Hematopoietic multipotent progenitor cell treated with erythropoietin and hydrocortisone succinate and interleukin-3 and kit ligand, for 4 days (in vitro differentiated cells): Measurements from ENCODE around the gene FTL.

Experiments used
- DNase-seq: peaks from one replicate; pipeline ENCODE4 v3.0.0-alpha.2; 2015

FTL gene

GRCh38 chr19:48946463-48947257 lies 18.4 kb upstream of the FTL start:
- no peak for DNase-seq

GRCh38 chr19:48947258-48947542 lies 17.9 kb upstream of the FTL start:
- DNase-seq, result no peak

- no peak for DNase-seq
Observed at GRCh38 chr19:48950159-48950558, 14.9 kb upstream of the FTL start.

DNA sequence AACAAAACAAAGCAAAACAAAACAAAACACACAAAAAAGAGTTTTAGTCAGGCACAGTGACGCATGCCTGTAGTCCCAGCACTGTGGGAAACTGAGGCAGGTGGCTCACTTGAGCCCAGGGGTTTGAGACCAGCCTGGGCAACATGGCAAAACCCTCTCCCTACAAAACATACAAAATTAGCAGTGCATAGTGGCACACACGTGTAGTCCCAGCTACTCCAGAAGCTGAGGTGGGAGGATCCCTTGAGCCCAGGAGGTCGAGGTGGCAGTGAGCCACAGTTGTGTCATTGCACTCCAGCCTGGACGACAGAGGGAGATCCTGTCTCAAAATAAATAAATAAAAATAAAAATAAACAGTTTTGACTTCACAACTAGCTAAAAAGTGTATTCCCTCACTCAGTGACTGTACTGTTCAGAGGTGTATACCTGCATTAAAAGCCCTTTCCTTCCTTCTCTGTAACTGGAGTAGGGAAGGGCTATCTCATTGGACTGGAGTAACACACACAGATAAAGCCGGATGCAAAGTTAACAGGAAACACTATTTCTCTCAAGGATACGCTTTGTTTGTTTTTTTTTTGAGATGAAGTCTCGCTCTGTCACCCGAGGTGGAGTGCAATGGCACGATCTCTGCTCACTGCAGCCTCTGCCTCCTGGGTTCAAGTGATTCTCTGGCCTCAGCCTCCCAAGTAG lies 14.1 kb upstream of the FTL start:
- no peak for DNase-seq

DNA sequence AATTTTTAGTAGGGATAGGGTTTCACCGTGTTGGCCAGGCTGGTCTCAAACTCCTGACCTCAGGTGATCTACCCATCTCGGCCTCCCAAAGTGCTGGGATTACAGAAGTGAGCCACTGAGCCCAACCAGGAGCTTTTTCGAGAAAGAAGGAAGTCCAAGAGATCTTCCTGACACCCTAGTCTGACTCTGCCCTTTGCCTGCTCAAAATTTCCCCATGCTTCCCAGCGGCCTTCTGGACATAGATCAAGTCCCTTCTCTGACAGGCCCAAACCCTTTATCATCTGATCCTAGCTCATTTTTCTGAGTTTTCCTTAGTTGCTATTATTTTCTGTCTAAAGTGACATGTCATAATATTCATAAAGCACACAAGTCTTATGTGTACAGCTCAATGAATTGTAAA lies 12.0 kb upstream of the FTL start:
- no peak for DNase-seq

- DNase-seq, result no peak
Observed at GRCh38 chr19:48953990-48954594, 11.0 kb upstream of the FTL start.

DNA sequence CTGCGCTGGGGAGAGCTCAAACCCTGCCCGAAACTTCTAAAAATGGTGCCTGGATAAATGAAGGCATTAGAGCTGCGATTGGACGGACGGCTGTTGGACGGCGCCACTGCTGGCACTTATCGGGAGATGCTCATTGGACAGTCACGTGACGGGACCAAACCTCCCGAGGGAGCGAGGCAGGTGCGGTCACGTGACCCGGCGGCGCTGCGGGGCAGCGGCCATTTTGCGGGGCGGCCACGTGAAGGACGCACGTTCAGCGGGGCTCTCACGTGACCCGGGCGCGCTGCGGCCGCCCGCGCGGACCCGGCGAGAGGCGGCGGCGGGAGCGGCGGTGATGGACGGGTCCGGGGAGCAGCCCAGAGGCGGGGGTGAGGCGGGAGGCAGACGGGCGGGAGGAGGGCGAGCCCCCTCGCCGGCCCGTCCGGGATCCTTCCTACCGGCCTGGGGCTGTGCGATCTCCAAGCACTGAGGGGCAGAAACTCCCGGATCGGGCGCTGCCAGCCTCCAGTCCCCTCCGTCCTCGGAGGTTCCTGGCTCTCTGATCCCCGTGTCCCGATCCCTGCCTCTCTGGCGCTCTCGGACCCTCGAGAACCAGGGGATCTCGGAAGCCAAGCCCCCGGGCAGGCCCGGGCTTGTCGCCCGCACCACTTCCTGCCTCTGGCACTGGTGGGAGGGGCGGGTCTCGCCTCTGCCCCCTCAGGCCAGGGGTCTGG lies 10.4 kb upstream of the FTL start, which contains the start of gene BAX:
Gene BAX (plus strand): TSS at position 281 of the 713 bp plus-strand sequence. CDS start 54 bp downstream, at position 335.
- peak; percentile 98 for DNase-seq

DNA sequence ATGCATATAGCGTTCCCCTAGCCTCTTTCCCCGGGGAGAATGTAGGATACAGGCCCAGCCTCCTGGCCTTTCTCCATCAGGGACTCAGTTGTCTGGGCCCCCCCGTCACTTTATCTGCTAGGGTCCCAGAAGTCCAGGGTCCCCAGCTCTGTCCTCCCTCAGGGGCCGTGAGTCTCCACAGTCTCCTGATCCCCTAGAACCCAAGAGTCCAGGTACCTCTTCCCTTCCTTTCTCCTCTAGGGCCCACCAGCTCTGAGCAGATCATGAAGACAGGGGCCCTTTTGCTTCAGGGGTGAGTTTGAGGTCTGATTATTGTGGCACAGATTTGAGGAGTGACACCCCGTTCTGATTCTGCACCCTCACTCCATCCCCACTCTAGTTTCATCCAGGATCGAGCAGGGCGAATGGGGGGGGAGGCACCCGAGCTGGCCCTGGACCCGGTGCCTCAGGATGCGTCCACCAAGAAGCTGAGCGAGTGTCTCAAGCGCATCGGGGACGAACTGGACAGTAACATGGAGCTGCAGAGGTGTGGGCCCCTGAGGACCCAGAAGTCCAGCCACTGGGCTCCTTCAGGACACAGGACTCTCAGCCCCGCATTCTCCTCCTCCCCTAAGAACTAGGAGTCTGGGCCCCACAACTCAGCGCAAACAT lies 9.7 kb upstream of the FTL start:
- no peak for DNase-seq

GRCh38 chr19:48958006-48958405 lies 7.1 kb upstream of the FTL start:
- DNase-seq, result no peak

GRCh38 chr19:48959341-48960239 lies 5.5 kb upstream of the FTL start:
- DNase-seq, result peak; percentile 63

GRCh38 chr19:48961051-48961649 lies 4.0 kb upstream of the FTL start:
- no peak for DNase-seq

GRCh38 chr19:48961673-48962028 lies 3.5 kb upstream of the FTL start:
- DNase-seq, result no peak

- DNase-seq, result peak; percentile 95
Observed at GRCh38 chr19:48962029-48962848, 2.9 kb upstream of the FTL start.

DNA sequence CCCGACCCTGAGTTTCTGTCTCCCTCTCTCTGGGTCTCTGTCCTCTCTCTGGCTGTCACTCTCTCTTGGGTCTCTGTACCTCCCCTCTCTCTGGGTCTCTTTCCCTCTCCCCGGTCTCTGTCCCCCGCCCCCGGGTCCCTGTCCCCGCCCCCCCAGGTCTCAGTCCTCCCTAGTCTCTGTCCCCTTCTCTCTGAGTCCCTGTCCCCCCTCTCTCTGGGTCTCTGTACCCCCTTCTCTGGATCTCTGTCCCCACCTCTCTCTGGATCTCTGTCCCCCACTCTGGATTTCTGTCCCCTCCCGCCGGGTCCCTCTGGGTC lies 2.3 kb upstream of the FTL start:
- DNase-seq, result peak; percentile 41

- DNase-seq, result peak; percentile 94
Observed at GRCh38 chr19:48963371-48964204, 1.5 kb upstream of the FTL start.

DNA sequence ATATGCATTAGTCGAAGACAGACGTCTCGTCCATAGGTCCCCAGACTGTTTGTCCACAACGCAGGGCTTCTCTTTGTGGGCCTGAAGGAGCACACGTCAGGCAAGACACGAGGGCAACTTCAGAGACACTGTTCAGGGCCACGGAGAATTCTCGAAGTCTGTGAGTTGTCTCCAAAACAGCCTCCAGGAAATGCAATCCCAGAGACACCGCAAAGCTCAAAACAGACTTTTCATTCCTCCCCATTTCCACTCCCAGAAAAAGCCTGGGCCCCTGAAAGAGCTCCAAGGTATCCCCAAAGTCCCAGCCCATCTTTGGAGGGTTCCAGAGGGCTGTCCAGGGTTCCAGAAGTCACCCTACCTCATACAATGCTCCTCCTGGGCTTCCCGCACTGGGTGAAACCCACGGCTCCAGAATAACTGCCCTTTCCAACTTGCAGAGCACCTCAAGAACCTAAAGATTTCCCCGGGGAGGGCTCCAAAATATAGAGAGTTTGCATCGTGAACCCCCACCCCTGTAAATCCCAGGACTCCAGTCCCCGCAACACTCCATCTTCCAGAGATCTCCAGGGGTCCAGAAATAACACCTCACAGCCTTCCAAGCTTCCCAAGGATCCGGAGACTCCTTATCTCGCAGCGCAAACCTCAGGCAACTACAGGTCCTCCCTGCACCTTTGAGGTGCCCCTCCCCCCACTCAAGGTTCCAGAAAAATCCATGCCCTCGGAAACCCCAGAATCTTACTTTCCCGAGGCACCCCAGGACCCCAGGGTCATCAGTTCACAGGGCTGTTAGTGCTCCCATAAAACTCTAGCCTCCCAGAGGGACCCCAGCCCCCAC lies 687 bp upstream of the FTL start:
- no peak for DNase-seq

DNA sequence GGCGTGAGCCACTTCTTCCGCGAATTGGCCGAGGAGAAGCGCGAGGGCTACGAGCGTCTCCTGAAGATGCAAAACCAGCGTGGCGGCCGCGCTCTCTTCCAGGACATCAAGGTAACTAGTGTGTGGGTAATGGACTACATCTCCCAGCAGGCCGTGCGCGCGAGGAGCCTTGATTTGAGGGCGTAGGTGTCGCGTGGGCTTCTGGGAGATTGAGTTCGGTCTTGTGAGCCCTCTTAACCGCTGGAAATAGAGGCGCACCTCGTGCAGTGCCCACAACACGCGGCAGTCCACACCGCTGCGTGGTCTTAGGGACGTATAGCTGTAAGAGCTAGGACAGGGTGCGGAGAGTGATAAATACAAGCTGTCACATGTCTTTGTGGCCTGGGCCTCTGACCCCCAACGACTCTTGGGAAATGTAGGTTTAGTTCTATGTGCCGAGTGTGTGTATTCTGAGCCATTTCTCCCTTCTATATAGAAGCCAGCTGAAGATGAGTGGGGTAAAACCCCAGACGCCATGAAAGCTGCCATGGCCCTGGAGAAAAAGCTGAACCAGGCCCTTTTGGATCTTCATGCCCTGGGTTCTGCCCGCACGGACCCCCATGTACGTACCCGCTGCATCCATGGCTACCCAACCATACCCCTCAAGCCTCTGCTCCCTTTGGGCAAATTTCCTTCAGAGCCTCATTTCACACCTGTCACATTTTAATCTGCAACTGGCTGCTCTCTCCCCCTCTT lies 864 bp downstream of the FTL start:
- peak; percentile 94 for DNase-seq
